Liver (tissue), 9 donors: ENCODE data around the gene MRPL19. TPM values are rescaled to one million over a fixed set of nuclear protein-coding genes. Genes with fewer than 3 reads are reported as not detected.

Experiments used
- DNase-seq: peaks from one replicate; pipeline ENCODE4 v3.0.0-alpha.2; 2017; ENCODE audit warnings: low spot score
- H3K27ac ChIP-seq, 2 donors: one replicate each; pipeline ENCODE4 v1.7.0; 2013; ENCODE audit warnings: inconsistent platforms in 2 of 2, low read length in 2 of 2, control low read depth in 1 of 2, low read depth in 1 of 2, mild to moderate bottlenecking in 1 of 2
- H3K27me3 ChIP-seq, 4 donors: one replicate each; pipeline versions ENCODE4 v1.6.1 to v1.7.0; 2013; ENCODE audit warnings: low read length in 3 of 4, inconsistent platforms in 1 of 4, mild to moderate bottlenecking in 1 of 4, moderate library complexity in 1 of 4; ENCODE audit not compliant: control insufficient read depth in 4 of 4, insufficient read depth in 4 of 4
- H3K36me3 ChIP-seq, 4 donors: one replicate each; pipeline versions ENCODE4 v1.6.1 to v1.7.0; 2013; ENCODE audit warnings: low read length in 3 of 4, mild to moderate bottlenecking in 3 of 4, low read depth in 1 of 4, moderate library complexity in 1 of 4; ENCODE audit not compliant: control insufficient read depth in 4 of 4, insufficient read depth in 3 of 4
- H3K4me1 ChIP-seq, 4 donors: one replicate each; pipeline versions ENCODE4 v1.6.1 to v1.7.0; 2013; ENCODE audit warnings: low read length in 3 of 4, mild to moderate bottlenecking in 3 of 4, moderate library complexity in 1 of 4; ENCODE audit not compliant: control insufficient read depth in 4 of 4, insufficient read depth in 4 of 4
- H3K4me3 ChIP-seq, 3 donors: one replicate each; pipeline versions ENCODE4 v1.6.1 to v1.7.0; 2013; ENCODE audit warnings: low read length in 3 of 3, control low read depth in 1 of 3, low read depth in 1 of 3, mild to moderate bottlenecking in 1 of 3
- H3K9ac ChIP-seq, 2 donors: one replicate each; pipeline ENCODE4 v1.7.0; 2013; ENCODE audit warnings: low read length in 2 of 2, mild to moderate bottlenecking in 2 of 2, moderate library complexity in 2 of 2, control low read depth in 1 of 2, low read depth in 1 of 2
- H3K9me3 ChIP-seq, 4 donors: one replicate each; pipeline versions ENCODE4 v1.6.1 to v1.7.0; 2013; ENCODE audit warnings: low read length in 3 of 4; ENCODE audit not compliant: control insufficient read depth in 4 of 4
- EGR1 ChIP-seq, 2 donors: IDR thresholded peaks; 2 replicates each; pipeline ENCODE4 v1.6.1; 2016 to 2018; ENCODE audit warnings: antibody characterized with exemption in 2 of 2, low read depth in 2 of 2
- FOXA1 ChIP-seq: IDR thresholded peaks from 2 replicates; pipeline ENCODE4 v1.6.1; 2016; ENCODE audit warnings: antibody characterized with exemption
- FOXA2 ChIP-seq: IDR thresholded peaks from 2 replicates; pipeline ENCODE4 v1.6.1; 2016; ENCODE audit warnings: antibody characterized with exemption
- GABPA ChIP-seq, 2 donors: IDR thresholded peaks in 1 of 2; conservative IDR thresholded peaks in 1 of 2; 2 replicates each; pipeline ENCODE4 v1.6.1; 2016; ENCODE audit warnings: antibody characterized with exemption in 2 of 2, mild to moderate bottlenecking in 1 of 2, moderate library complexity in 1 of 2
- HNF4A ChIP-seq, 2 donors: conservative IDR thresholded peaks; 2 replicates each; pipeline ENCODE4 v1.6.1; 2016; ENCODE audit warnings: antibody characterized with exemption in 2 of 2, mild to moderate bottlenecking in 2 of 2
- HNF4G ChIP-seq: IDR thresholded peaks from 2 replicates; pipeline ENCODE4 v1.6.1; 2016; ENCODE audit warnings: antibody characterized with exemption
- JUND ChIP-seq, 2 donors: IDR thresholded peaks; 2 replicates each; pipeline ENCODE4 v1.6.1; 2016; ENCODE audit warnings: antibody characterized with exemption in 2 of 2
- NR2F2 ChIP-seq: IDR thresholded peaks from 2 replicates; pipeline ENCODE4 v1.6.1; 2016; ENCODE audit warnings: antibody characterized with exemption
- RAD21 ChIP-seq, 2 donors: IDR thresholded peaks; 2 replicates each; pipeline ENCODE4 v1.6.1; 2016; ENCODE audit warnings: antibody characterized with exemption in 2 of 2, mild to moderate bottlenecking in 2 of 2
- RXRA ChIP-seq, 2 donors: IDR thresholded peaks; 2 replicates each; pipeline ENCODE4 v1.6.1; 2017 to 2018; ENCODE audit warnings: antibody characterized with exemption in 2 of 2, mild to moderate bottlenecking in 1 of 2
- SP1 ChIP-seq: IDR thresholded peaks from 2 replicates; pipeline ENCODE4 v1.6.1; 2018; ENCODE audit warnings: antibody characterized with exemption, mild to moderate bottlenecking
- YY1 ChIP-seq: IDR thresholded peaks from 2 replicates; pipeline ENCODE4 v1.6.1; 2016; ENCODE audit warnings: antibody characterized with exemption, mild to moderate bottlenecking
- WGBS: extraction: QIAGEN DNeasy Blood & Tissue Kit; methylation state at CpG from one replicate; pipeline ENCODE4 v1.1.7; 2013; 5-methylcytosine and 5-hydroxymethylcytosine counted together
- polyA plus RNA-seq, 2 donors: library from polyadenylated mRNA; stranded (reverse) in 1 of 2; unstranded in 1 of 2; fragments of 200-250 nt in 1 of 2; fragments of >200 nt in 1 of 2; fragmentation: Nextera tagmentation in 1 of 2; extraction: Ambion mirVana in 1 of 2; gene quantifications; one replicate each; pipeline versions ENCODE4 v1.2.1 to v1.2.3, GENCODE V29; 2013 to 2015
- total RNA-seq, 2 donors: library from RNA; depleted of rRNA; stranded (reverse); fragments of >200 nt; gene quantifications; one replicate each; pipeline ENCODE4 v1.2.3, GENCODE V29; 2014
- TF ChIP-seq, protein P1 (sequence below): IDR thresholded peaks from 2 replicates; pipeline ENCODE4 v1.6.1; 2016; ENCODE audit warnings: antibody characterized with exemption, mild to moderate bottlenecking
- TF ChIP-seq, protein P2 (sequence below): fragments of 150-350 bp; IDR thresholded peaks from 2 replicates; pipeline ENCODE4 v1.5.1; 2017; ENCODE audit warnings: improper control_type of control experiment, low read depth, low read length; ENCODE audit not compliant: missing input control
- TF ChIP-seq, protein P3 (sequence below): IDR thresholded peaks from 2 replicates; pipeline ENCODE4 v1.6.1; 2016; ENCODE audit warnings: antibody characterized with exemption
- TF ChIP-seq, protein P4 (sequence below): IDR thresholded peaks from 2 replicates; pipeline ENCODE4 v1.6.1; 2016; ENCODE audit warnings: antibody characterized with exemption
- donor health status: healthy.
- donor health status: healthy.
- donor health status: healthy.
- donor health status: healthy.
- donor health status: healthy.

The MRPL19 gene
- total and polyA plus RNA-seq, 4 donors, result 34.8 to 58.5 (median 42.6) TPM

DNA sequence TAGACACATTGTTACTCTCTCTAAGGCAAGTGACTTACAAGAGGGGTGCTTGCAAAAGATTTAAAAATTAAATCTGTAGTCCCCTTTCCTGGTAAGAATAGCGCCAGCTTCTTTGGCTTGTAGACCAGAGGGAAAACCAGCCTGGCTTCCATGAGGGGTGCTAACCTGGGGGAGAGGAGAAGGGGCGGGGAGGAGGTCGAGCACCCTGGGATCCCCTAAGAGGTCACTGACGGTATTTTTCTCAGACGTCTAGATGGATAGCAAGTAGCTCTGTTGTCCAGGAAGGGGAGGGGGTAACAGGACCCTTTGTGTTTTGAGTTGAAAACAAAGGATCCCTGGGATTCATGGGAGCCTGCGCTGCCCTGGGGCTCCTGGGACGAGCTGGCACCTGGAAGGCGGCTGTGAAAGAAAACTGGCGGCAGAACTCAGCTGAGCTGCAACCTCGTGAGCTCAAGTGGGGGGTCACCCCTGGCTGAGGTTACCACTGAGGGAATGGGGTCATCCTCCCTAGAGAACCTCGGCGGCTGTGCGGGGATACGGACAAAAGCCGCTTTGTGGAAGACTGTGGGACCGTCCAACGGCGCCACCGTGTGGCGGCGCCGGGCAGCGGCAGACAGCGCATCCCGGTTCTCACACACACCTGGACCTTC lies 37.8 kb upstream of the MRPL19 start:
- 15% methylated on average over 25 of the region's 25 CpGs for WGBS
- H3K36me3 ChIP-seq, result no peaks in the 10 kb centered on the region
- H3K9me3 ChIP-seq, result no peaks in the 10 kb centered on the region
- H3K9ac ChIP-seq, result no peak overlapping the region
- no peaks in the 10 kb centered on the region for H3K27me3 ChIP-seq
- TF ChIP-seq, protein P1, sequence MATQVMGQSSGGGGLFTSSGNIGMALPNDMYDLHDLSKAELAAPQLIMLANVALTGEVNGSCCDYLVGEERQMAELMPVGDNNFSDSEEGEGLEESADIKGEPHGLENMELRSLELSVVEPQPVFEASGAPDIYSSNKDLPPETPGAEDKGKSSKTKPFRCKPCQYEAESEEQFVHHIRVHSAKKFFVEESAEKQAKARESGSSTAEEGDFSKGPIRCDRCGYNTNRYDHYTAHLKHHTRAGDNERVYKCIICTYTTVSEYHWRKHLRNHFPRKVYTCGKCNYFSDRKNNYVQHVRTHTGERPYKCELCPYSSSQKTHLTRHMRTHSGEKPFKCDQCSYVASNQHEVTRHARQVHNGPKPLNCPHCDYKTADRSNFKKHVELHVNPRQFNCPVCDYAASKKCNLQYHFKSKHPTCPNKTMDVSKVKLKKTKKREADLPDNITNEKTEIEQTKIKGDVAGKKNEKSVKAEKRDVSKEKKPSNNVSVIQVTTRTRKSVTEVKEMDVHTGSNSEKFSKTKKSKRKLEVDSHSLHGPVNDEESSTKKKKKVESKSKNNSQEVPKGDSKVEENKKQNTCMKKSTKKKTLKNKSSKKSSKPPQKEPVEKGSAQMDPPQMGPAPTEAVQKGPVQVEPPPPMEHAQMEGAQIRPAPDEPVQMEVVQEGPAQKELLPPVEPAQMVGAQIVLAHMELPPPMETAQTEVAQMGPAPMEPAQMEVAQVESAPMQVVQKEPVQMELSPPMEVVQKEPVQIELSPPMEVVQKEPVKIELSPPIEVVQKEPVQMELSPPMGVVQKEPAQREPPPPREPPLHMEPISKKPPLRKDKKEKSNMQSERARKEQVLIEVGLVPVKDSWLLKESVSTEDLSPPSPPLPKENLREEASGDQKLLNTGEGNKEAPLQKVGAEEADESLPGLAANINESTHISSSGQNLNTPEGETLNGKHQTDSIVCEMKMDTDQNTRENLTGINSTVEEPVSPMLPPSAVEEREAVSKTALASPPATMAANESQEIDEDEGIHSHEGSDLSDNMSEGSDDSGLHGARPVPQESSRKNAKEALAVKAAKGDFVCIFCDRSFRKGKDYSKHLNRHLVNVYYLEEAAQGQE, result no peak
- TF ChIP-seq, protein P2, sequence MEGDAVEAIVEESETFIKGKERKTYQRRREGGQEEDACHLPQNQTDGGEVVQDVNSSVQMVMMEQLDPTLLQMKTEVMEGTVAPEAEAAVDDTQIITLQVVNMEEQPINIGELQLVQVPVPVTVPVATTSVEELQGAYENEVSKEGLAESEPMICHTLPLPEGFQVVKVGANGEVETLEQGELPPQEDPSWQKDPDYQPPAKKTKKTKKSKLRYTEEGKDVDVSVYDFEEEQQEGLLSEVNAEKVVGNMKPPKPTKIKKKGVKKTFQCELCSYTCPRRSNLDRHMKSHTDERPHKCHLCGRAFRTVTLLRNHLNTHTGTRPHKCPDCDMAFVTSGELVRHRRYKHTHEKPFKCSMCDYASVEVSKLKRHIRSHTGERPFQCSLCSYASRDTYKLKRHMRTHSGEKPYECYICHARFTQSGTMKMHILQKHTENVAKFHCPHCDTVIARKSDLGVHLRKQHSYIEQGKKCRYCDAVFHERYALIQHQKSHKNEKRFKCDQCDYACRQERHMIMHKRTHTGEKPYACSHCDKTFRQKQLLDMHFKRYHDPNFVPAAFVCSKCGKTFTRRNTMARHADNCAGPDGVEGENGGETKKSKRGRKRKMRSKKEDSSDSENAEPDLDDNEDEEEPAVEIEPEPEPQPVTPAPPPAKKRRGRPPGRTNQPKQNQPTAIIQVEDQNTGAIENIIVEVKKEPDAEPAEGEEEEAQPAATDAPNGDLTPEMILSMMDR, result peak; percentile 88
- TF ChIP-seq HNF4A (conservative IDR thresholded peaks at IDR 0.05) (no peak), SP1 (no peak), FOXA2 (no peak), RXRA (IDR thresholded peaks at IDR 0.05) (no peak), JUND (IDR thresholded peaks at IDR 0.05) (no peak), RAD21 (IDR thresholded peaks at IDR 0.05) (peak; percentile 93 to 96), NR2F2 (no peak), YY1 (no peak), GABPA (IDR thresholded peaks at IDR 0.05 in 1 of 2, conservative IDR thresholded peaks at IDR 0.05 in 1 of 2) (no peak)
- TF ChIP-seq, protein P3, sequence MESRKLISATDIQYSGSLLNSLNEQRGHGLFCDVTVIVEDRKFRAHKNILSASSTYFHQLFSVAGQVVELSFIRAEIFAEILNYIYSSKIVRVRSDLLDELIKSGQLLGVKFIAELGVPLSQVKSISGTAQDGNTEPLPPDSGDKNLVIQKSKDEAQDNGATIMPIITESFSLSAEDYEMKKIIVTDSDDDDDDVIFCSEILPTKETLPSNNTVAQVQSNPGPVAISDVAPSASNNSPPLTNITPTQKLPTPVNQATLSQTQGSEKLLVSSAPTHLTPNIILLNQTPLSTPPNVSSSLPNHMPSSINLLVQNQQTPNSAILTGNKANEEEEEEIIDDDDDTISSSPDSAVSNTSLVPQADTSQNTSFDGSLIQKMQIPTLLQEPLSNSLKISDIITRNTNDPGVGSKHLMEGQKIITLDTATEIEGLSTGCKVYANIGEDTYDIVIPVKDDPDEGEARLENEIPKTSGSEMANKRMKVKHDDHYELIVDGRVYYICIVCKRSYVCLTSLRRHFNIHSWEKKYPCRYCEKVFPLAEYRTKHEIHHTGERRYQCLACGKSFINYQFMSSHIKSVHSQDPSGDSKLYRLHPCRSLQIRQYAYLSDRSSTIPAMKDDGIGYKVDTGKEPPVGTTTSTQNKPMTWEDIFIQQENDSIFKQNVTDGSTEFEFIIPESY, result no peak
- DNase-seq, result peak; percentile 75
- H3K4me3 ChIP-seq, result peak overlapping the region in 1 of 3 donors; percentile 28
- H3K4me1 ChIP-seq, result peaks cover 0 to 11% (median 4%) of the 10 kb centered on the region in 4 donors
- H3K27ac ChIP-seq, result no peak overlapping the region

DNA sequence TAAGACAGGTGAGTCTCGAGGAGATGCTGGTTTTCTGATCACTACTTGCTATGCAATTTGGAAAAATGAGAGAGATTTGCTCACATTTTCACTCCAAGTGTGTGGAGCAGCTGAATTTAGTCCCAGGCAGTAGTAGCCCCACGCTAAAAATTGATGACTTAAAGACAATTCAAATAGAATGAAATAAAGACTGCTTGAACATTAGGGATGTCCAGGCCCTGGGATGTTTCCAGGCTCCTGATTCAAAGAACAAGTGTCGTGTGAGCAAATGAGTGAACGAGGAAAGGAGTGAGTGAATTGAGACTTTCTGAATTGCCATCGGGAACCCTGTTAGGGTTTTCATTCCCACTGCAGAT lies 37.3 kb upstream of the MRPL19 start:
- DNase-seq, result no peak
- Histone ChIP-seq H3K4me3 (no peak overlapping the region), H3K27me3 (no peaks in the 10 kb centered on the region), H3K9me3 (no peaks in the 10 kb centered on the region), H3K27ac (no peak overlapping the region), H3K4me1 (peaks cover 0 to 15% (median 4%) of the 10 kb centered on the region in 4 donors), H3K36me3 (no peaks in the 10 kb centered on the region), H3K9ac (no peak overlapping the region)
- TF ChIP-seq FOXA2, result no peak
- no peak for TF ChIP-seq GABPA (IDR thresholded peaks at IDR 0.05 in 1 of 2, conservative IDR thresholded peaks at IDR 0.05 in 1 of 2)
- no peak for TF ChIP-seq HNF4G
- TF ChIP-seq, protein P1, result no peak
- TF ChIP-seq EGR1 (IDR thresholded peaks at IDR 0.05; ENCODE audit: low read depth in 2 of 2), result no peak
- no peak for TF ChIP-seq RAD21 (IDR thresholded peaks at IDR 0.05)
- TF ChIP-seq FOXA1, result no peak
- no peak for TF ChIP-seq SP1
- TF ChIP-seq NR2F2, result no peak
- TF ChIP-seq, protein P4, sequence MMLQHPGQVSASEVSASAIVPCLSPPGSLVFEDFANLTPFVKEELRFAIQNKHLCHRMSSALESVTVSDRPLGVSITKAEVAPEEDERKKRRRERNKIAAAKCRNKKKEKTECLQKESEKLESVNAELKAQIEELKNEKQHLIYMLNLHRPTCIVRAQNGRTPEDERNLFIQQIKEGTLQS, result no peak
- no peak for TF ChIP-seq JUND (IDR thresholded peaks at IDR 0.05)
- WGBS, result 38% methylated on average over 5 of the region's 5 CpGs
